NCI-H1417 (cell line): ENCODE data around the gene ADIPOQ.
"Not testable (repeated sequence)": the region's sequence is repeated elsewhere in the genome, so short reads cannot be mapped to it uniquely, and the experiment has no call there.

Experiments used
- DNase-seq, 3 experiments: peaks; one replicate each; lab custom pipeline; 2025; lab: John Stamatoyannopoulos, UW

The ADIPOQ gene

GRCh38 chr3:186870421-186871201 lies 28.1 kb downstream of the ADIPOQ start:
- DNase-seq, result no peak

GRCh38 chr3:186871403-186871924 lies 29.0 kb downstream of the ADIPOQ start:
- no peak for DNase-seq

- not testable (repeated sequence) for DNase-seq
Observed at GRCh38 chr3:186873796-186874195, 31.3 kb downstream of the ADIPOQ start.

- DNase-seq, result not testable (repeated sequence)
Observed at GRCh38 chr3:186874216-186874615, 31.7 kb downstream of the ADIPOQ start.

- DNase-seq, result not testable (repeated sequence)
Observed at GRCh38 chr3:186874841-186875240, 32.3 kb downstream of the ADIPOQ start.

GRCh38 chr3:186875708-186876107 lies 33.2 kb downstream of the ADIPOQ start:
- no peak for DNase-seq

- DNase-seq, result no peak
Observed at GRCh38 chr3:186879781-186880180, 37.3 kb downstream of the ADIPOQ start.

- DNase-seq, result no peak
Observed at GRCh38 chr3:186880406-186880805, 37.9 kb downstream of the ADIPOQ start.

GRCh38 chr3:186882150-186882524 lies 39.6 kb downstream of the ADIPOQ start:
- DNase-seq, result no peak

- DNase-seq, result no peak
Observed at GRCh38 chr3:186882881-186883685, 40.6 kb downstream of the ADIPOQ start.

- no peak for DNase-seq
Observed at GRCh38 chr3:186883686-186884058, 41.2 kb downstream of the ADIPOQ start.

- DNase-seq, result not testable (repeated sequence)
Observed at GRCh38 chr3:186884868-186885267, 42.4 kb downstream of the ADIPOQ start.

- DNase-seq, result no peak
Observed at GRCh38 chr3:186886202-186886981, 43.9 kb downstream of the ADIPOQ start.

GRCh38 chr3:186887507-186887938 lies 45.0 kb downstream of the ADIPOQ start:
- DNase-seq, result not testable (repeated sequence)

- peak in 2 of 3 experiments; percentile 21 to 85 for DNase-seq
Observed at GRCh38 chr3:186888569-186888968, 46.1 kb downstream of the ADIPOQ start.

GRCh38 chr3:186889698-186890097 lies 47.2 kb downstream of the ADIPOQ start:
- DNase-seq, result not testable (repeated sequence)

- no peak for DNase-seq
Observed at GRCh38 chr3:186890911-186891310, 48.4 kb downstream of the ADIPOQ start.

GRCh38 chr3:186893071-186893470 lies 50.6 kb downstream of the ADIPOQ start:
- DNase-seq, result not testable (repeated sequence)

- DNase-seq, result no peak
Observed at GRCh38 chr3:186895406-186895805, 52.9 kb downstream of the ADIPOQ start.

GRCh38 chr3:186896006-186896405 lies 53.5 kb downstream of the ADIPOQ start:
- DNase-seq, result no peak

GRCh38 chr3:186896875-186897274 lies 54.4 kb downstream of the ADIPOQ start:
- DNase-seq, result no peak

GRCh38 chr3:186901135-186901734 lies 58.7 kb downstream of the ADIPOQ start:
- DNase-seq, result no peak
